ENCODE data around the gene CTNNA2.

GRCh38 chr2:80340022-80340421, 827.2 kb downstream of the CTNNA2 start:
- no peak for TF ChIP-seq CTCF (IDR thresholded peaks at IDR 0.05)
- no peak for TF ChIP-seq POLR2A (IDR thresholded peaks at IDR 0.05)

Measured in uterus (tissue), 2 donors.